Jurkat, Clone E6-1 (cell line): Measurements from ENCODE around the gene FRMD5.
"Not testable (repeated sequence)": the region's sequence is repeated elsewhere in the genome, so short reads cannot be mapped to it uniquely, and the experiment has no call there.

Source experiments
- DNase-seq: peaks from one replicate; pipeline ENCODE4 v3.0.0-alpha.2; 2011; ENCODE audit warnings: low read depth, low spot score
- H3K4me3 ChIP-seq: 2 replicates; pipeline ENCODE4 v1.5.1; 2011; ENCODE audit warnings: mild to moderate bottlenecking, low read length, control low read depth, moderate library complexity

FRMD5 gene

DNA sequence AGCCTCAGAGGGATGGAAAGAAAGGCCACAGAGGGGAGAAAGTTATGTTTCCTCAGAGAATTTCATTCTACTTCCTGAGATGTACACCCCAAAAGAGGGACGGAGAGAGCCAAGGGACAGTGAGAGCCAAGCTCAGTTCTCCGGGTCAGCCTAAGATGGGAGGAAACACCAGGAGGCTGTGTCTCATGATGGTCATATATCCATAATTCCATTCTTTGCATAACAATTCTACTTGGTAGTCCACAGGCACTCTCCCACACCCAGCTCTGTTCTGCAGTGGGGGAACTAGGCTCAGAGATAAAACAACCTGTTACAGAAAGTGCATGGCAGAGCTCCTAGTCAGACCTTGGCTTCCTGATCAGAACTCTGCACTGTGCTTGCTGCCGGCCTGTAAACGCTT, 313.8 kb downstream of the FRMD5 start:
- DNase-seq: no peak
- no peak overlapping the region for H3K4me3 ChIP-seq

- no peak for DNase-seq
- H3K4me3 ChIP-seq: no peak overlapping the region
Measured at GRCh38 chr15:43880406-43881194, 314.5 kb downstream of the FRMD5 start.

DNA sequence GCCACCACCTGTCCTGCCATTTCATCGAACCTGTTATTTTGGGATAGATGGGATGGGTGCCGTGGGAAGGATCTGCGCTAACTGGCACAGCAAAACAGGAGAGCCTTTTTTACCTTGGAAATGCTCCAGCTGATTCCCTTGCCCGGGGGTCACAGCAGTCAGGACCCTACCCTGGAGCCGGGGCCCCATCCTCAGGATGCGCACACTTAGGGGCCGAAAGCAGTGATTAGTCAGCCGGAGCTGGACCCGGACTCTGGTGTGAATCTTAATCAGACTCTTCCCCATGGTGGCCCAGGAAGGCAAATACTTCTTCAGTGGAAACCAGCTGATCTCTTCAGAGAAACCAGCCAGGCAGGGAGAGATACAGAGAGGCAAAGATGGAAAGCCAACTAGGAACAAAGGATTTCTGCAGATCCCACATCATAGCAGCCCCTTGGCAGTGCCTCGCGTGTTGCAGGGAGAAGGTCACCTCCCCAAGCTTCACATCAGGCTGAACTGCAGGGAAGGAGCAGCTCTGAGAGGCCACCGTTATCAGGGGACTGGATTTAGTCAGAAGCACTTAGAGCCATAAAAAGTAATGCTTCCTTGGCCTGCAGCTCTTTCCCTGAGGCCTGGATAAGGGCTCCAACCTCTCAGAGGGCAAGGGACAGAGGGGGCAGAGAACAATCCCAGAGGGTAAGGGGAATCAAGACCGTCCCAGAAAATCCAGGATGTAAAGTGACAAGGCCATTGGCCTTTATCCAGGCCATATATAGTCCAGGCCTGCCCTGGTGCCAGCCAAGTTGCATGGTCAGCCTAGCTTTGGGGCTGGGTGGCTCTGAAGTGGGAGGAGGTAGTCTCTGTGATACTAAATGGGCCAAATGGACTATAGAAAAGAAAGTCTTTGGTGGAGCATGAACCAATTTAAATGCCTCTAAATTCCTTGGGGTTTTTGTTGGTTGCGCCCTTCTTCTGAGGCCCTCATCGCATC, 315.4 kb downstream of the FRMD5 start:
- H3K4me3 ChIP-seq: no peak overlapping the region
- DNase-seq: no peak

- no peak for DNase-seq
- no peak overlapping the region for H3K4me3 ChIP-seq
Measured at GRCh38 chr15:43878446-43878845, 316.6 kb downstream of the FRMD5 start.

GRCh38 chr15:43877371-43877770, 317.7 kb downstream of the FRMD5 start:
- no peak for DNase-seq
- H3K4me3 ChIP-seq: no peak overlapping the region

- no peak overlapping the region for H3K4me3 ChIP-seq
- DNase-seq: no peak
Measured at GRCh38 chr15:43876872-43877271, 318.2 kb downstream of the FRMD5 start.

DNA sequence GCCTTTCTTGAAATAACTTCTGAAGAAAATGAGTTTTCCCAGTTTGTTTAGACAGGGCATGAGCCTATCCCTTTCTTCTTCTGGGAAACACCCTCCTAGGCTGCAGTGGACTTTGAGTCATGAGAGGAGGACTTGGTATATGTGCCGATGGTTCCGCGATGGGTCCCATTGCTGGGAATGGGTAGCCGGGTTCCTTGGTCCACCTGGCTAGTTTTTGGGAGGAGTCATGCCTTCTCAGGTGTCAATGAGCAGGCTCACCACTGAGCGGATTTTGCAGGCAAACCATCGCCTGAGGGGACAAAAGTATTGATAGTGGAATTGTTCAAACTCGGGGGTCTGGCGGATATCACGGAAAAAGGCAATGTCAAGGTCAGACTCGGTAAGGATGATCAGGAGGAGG, 321.4 kb downstream of the FRMD5 start:
- H3K4me3 ChIP-seq: no peak overlapping the region
- DNase-seq: no peak

GRCh38 chr15:43872416-43873020, 322.6 kb downstream of the FRMD5 start:
- DNase-seq: peak; percentile 34
- H3K4me3 ChIP-seq: no peak overlapping the region

- H3K4me3 ChIP-seq: no peak overlapping the region
- DNase-seq: no peak
Measured at GRCh38 chr15:43871835-43872234, 323.2 kb downstream of the FRMD5 start.

DNA sequence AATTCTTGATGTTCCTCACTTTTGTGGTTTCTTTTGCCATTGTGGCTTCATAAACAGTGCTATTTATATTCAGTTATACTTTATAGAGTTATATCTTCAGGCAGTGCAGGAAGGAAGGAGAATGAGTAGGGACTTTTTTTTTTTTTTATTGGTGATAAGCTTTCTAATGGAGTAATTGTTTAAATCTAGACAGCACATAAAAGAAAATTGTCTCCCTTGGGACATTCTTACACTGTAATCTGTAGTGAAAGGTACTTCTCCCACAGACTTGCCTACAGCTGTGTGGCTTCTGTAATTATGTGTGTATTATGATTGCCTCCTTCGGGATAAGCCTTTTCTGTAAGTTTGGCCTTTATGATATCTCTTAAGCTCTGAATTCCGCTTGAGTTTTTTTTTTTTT, 326.7 kb downstream of the FRMD5 start:
- H3K4me3 ChIP-seq: no peak overlapping the region
- no peak for DNase-seq

DNA sequence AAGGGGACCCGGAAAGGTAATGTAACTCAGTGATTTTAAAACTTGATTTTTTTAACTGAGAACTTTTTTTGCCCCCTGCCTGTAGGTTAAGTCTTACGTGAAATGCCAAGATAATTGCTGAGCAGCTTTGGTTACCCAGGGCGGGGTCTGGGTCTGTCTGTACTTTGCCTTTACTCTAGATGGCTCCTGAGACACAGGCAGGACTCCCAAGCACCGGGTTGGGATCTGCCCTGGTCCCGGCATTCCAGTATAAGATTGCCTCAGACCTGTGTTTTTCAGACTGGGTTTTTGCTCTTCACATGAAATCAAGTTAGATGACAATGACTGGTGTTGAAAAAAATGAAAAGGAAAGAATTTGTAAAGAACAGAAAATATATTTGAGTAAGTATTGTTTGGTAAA, 328.0 kb downstream of the FRMD5 start:
- H3K4me3 ChIP-seq: no peak overlapping the region
- DNase-seq: no peak

- not testable (repeated sequence) for DNase-seq, H3K4me3 ChIP-seq
Measured at GRCh38 chr15:43866636-43867035, 328.4 kb downstream of the FRMD5 start.

DNA sequence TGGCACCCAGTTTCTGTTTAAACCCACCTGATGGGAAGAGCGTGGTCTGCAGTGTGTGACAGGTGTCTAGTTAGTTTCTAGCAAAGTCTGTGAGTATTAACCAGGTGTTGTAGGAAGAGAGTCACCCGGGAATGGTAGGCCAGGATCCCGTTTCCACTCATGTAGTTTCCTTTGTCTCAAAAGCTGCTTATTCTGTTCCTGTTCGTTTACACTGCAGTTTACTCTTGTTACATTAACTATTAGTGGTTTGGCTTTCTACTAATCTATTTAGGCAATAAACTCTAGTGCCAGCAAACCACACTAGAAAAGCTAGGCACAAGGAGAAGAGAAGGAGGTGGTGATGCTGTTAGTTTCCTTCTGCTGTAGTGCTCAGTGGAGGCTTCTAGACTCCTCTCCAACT, 335.5 kb downstream of the FRMD5 start:
- DNase-seq: no peak

DNA sequence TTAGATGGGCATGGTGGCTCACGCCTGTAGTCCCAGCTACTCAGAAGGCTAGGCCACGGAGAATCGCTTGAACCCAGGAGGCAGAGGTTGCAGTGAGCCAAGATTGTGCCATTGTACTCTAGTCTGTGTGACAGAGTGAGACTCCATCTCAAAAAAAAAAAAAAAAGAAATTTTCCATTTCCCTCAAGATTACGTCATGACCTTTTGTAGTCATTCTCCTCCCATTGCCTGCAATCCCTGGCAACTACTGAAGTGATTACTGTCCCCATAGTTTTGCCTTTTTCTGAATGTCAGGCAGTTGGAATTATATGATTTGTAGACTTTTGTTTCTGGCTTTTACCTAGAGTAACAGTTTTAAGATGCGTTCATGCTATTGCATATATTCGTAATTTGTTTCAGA, 340.3 kb downstream of the FRMD5 start:
- no peak overlapping the region for H3K4me3 ChIP-seq
- DNase-seq: no peak

More for the DNA sequence above, 335.5 kb downstream of the FRMD5 start:
- H3K4me3 ChIP-seq: no peak overlapping the region

DNA sequence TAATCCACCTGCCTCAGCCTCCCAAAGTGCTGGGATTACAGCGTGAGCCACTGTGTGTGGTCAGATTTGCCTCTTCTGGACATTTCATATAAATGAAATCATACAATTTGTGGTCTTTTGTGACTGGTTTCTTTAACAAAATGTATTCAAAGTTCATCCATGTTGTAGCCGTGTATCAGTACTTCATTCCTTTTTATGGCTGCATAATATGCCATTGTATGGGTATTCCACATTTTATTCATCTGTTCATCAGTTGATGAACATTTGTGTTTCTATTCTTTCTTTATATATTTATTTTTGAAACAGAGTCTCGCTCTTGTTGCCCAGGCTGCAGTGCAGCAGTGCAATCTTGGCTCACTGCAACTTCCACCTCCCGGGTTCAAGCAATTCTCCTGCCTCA, 342.5 kb downstream of the FRMD5 start:
- DNase-seq: no peak
- no peak overlapping the region for H3K4me3 ChIP-seq

- no peak for DNase-seq
- H3K4me3 ChIP-seq: no peak overlapping the region
Measured at GRCh38 chr15:43851251-43851650, 343.8 kb downstream of the FRMD5 start.

DNA sequence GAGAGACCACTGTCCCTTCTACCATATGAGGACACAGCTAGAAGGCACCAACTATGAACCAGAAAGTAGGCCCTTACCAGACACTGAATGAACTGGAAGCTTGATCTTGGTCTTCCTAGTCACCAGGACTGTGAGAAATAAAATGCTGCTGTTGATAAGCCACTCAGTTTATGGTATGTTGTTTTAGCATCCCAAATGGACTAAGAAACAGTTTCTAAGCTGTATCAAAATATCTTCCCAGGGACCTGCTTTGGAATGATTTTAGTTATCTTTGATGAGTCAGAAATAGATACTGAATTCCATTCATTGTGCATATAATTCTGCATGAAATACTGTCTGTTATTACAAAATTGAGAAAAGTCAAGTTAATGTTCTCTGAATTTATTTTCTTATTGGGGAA, 349.6 kb downstream of the FRMD5 start:
- H3K4me3 ChIP-seq: no peak overlapping the region
- DNase-seq: no peak

- not testable (repeated sequence) for DNase-seq, H3K4me3 ChIP-seq
Measured at GRCh38 chr15:43832485-43832884, 362.6 kb downstream of the FRMD5 start.

DNA sequence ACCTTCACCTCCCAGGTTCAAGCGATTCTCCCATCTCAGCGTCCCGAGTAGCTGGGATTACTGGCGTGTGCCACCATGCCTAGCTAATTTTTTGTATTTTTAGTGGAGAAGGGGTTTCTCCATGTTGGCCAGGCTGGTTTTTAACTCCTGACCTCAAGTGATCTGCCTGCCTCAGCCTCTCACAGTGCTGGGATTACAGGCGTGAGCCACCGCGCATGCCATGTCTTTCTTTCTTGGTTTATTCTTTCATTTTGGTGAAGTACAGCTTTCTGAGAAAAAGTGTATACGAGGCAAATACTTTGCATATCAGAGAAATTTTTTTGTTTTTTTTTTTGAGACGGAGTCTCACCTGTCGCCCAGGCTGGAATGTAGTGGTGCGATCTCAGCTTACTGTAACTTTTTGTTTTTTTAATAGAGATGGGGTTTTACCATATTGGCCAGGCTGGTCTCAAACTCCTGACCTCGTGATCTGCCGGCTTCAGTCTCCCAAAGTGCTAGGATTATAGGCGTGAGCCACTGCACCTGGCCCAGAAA, 363.5 kb downstream of the FRMD5 start:
- H3K4me3 ChIP-seq, DNase-seq: not testable (repeated sequence)
